Motor neuron (in vitro differentiated cells): ENCODE data around the gene AHR. TPM values are rescaled to one million over a fixed set of nuclear protein-coding genes. Genes with fewer than 3 reads are reported as not detected.

Experiments used
- ATAC-seq, 8 experiments: fragments of 200-7000 bp; cut with Tn5 transposase; replicated peaks in 6 of 8; 2 replicates each; pipeline ENCODE4 v1.8.0; 2021; ENCODE audit warnings: mild to moderate bottlenecking in 8 of 8, moderate library complexity in 8 of 8
- H3K27ac ChIP-seq, 2 donors: fragments of 250-450 bp; sonication (Bioruptor Pico); 2 replicates each; pipeline ENCODE4 v1.9.0; 2021; ENCODE audit warnings: antibody characterized with exemption in 2 of 2, mild to moderate bottlenecking in 2 of 2, moderate library complexity in 1 of 2
- H3K4me1 ChIP-seq, 2 donors: fragments of 250-450 bp; sonication (Bioruptor Pico); replicated peaks in 1 of 2; 2 replicates each; pipeline ENCODE4 v1.6.1; 2021; ENCODE audit warnings: antibody characterized with exemption in 2 of 2, mild to moderate bottlenecking in 2 of 2, moderate library complexity in 1 of 2
- H3K4me3 ChIP-seq, 5 donors: fragments of 250-450 bp; sonication (Bioruptor Pico); 2 replicates each; pipeline ENCODE4 v1.9.0; 2021; ENCODE audit warnings: antibody characterized with exemption in 5 of 5, mild to moderate bottlenecking in 5 of 5, moderate library complexity in 4 of 5
- WGBS, 10 experiments: fragments of 450-650 bp; shearing (Covaris generic); methylation state at CpG; one replicate each; pipeline ENCODE4 v1.0.0; 2022; 5-methylcytosine and 5-hydroxymethylcytosine counted together
- in situ Hi-C, 9 experiments: fragments of 400-800 bp; cut with MboI; loops; one replicate each; pipeline ENCODE4 v1.15.0; 2021; ENCODE audit warnings: low sequenced_read_pairs in 9 of 9, low pct_unique_long_range_greater_than_20kb in 2 of 9; ENCODE audit not compliant: unreplicated experiment in 9 of 9
- total RNA-seq, 8 experiments: library from RNA; unstranded; fragments of 300-600 nt; gene quantifications; 2 replicates each; pipeline versions ENCODE4 v1.2.3 to v1.2.4, GENCODE V29; 2022

Gene AHR
- 10 to 100 TPM in 4 of 8 experiments, 1 to 10 TPM in 4; 3.5 to 79.8 (median 17.5) TPM for total RNA-seq

GRCh38 chr7:17298102-17298839 lies at the start of gene AHR:
Gene AHR (plus strand): TSS chr7:17298652. CDS start chr7:17299265, 613 bp downstream.
- H3K27ac ChIP-seq: peak within 1 kb of the TSS in 1 of 2 donors; percentile 16
- in situ Hi-C loops: no loop called here
- WGBS, 10 experiments: 17 to 100% (median 50%) methylated on average over 1 to 11 of the region's 46 CpGs; no CpG with 5 or more reads in 3 of the 10 experiments
- H3K4me1 ChIP-seq: peaks cover 0 to 7% of the 10 kb centered on the region in 2 donors
- peak within 1 kb of the TSS; percentile 56 to 95 (median 78) for H3K4me3 ChIP-seq
- peak; percentile 57 to 90 (median 84) for ATAC-seq

- H3K27ac ChIP-seq: no peak overlapping the region
- no peak for ATAC-seq
- H3K4me1 ChIP-seq: no peaks in the 10 kb centered on the region
- in situ Hi-C loops: no loop called here
- WGBS, 10 experiments: 49 to 100% (median 89%) methylated on average over 1 to 3 of the region's 3 CpGs; no CpG with 5 or more reads in 1 of the 10 experiments
- no peak overlapping the region for H3K4me3 ChIP-seq
These were observed 44.6 kb upstream of the AHR start for GRCh38 chr7:17253885-17254284.

- in situ Hi-C loops: no loop called here
- Histone ChIP-seq H3K4me1 (no peaks in the 10 kb centered on the region), H3K27ac (no peak overlapping the region), H3K4me3 (no peak overlapping the region)
- 77 to 100% (median 90%) methylated on average over 1 of the region's 1 CpG; no CpG with 5 or more reads in 4 of the 10 experiments for WGBS, 10 experiments
- no peak for ATAC-seq
These were observed 42.5 kb upstream of the AHR start for GRCh38 chr7:17255926-17256325.

- Histone ChIP-seq H3K4me1 (no peaks in the 10 kb centered on the region), H3K4me3 (no peak overlapping the region), H3K27ac (no peak overlapping the region)
- 60 to 100% (median 89%) methylated on average over 1 to 2 of the region's 2 CpGs; no CpG with 5 or more reads in 1 of the 10 experiments for WGBS, 10 experiments
- ATAC-seq: no peak
- in situ Hi-C loops: no loop called here
These were observed 42.1 kb upstream of the AHR start for GRCh38 chr7:17256375-17256774.

GRCh38 chr7:17266565-17266964 lies 31.9 kb upstream of the AHR start:
- no peak overlapping the region for H3K27ac ChIP-seq
- ATAC-seq: no peak
- in situ Hi-C loops: no loop called here
- H3K4me1 ChIP-seq: no peaks in the 10 kb centered on the region
- H3K4me3 ChIP-seq: no peak overlapping the region

- no peaks in the 10 kb centered on the region for H3K4me1 ChIP-seq
- no peak overlapping the region for H3K27ac ChIP-seq
- WGBS, 10 experiments: 29 to 100% (median 56%) methylated on average over 1 to 3 of the region's 3 CpGs
- no peak for ATAC-seq
- H3K4me3 ChIP-seq: no peak overlapping the region
- in situ Hi-C loops: no loop called here
These were observed 28.9 kb upstream of the AHR start for GRCh38 chr7:17269341-17270221.

GRCh38 chr7:17274551-17275245 lies 23.8 kb upstream of the AHR start:
- in situ Hi-C loops: no loop called here
- WGBS, 10 experiments: 33 to 100% (median 69%) methylated on average over 1 to 5 of the region's 5 CpGs
- Histone ChIP-seq H3K4me1 (no peaks in the 10 kb centered on the region), H3K4me3 (no peak overlapping the region), H3K27ac (no peak overlapping the region)
- ATAC-seq: peak in 2 of 8 experiments; percentile 25 to 34

- in situ Hi-C loops: no loop called here
- Histone ChIP-seq H3K4me3 (no peak overlapping the region), H3K4me1 (no peaks in the 10 kb centered on the region), H3K27ac (no peak overlapping the region)
- 56 to 100% (median 92%) methylated on average over 1 to 4 of the region's 4 CpGs; no CpG with 5 or more reads in 1 of the 10 experiments for WGBS, 10 experiments
- peak in 5 of 8 experiments; percentile 42 to 95 (median 58) for ATAC-seq
These were observed 22.4 kb upstream of the AHR start for GRCh38 chr7:17275749-17276671.

- Histone ChIP-seq H3K4me3 (no peak overlapping the region), H3K4me1 (no peaks in the 10 kb centered on the region), H3K27ac (no peak overlapping the region)
- in situ Hi-C loops: no loop called here
- WGBS, 10 experiments: 12 to 100% (median 81%) methylated on average over 2 to 4 of the region's 4 CpGs
- peak in 3 of 8 experiments; percentile 78 to 96 (median 84) for ATAC-seq
These were observed 19.4 kb upstream of the AHR start for GRCh38 chr7:17279061-17279460.

GRCh38 chr7:17289074-17289645 lies 9.3 kb upstream of the AHR start:
- peak in 1 of 8 experiments; percentile 39 for ATAC-seq

GRCh38 chr7:17292843-17293242 lies 5.6 kb upstream of the AHR start:
- in situ Hi-C loops: no loop called here
- peak in 2 of 8 experiments; percentile 61 to 73 for ATAC-seq
- no peak overlapping the region for H3K4me3 ChIP-seq
- peaks cover 0 to 3% of the 10 kb centered on the region in 2 donors for H3K4me1 ChIP-seq
- 0 to 100% (median 78%) methylated on average over 2 to 4 of the region's 4 CpGs; no CpG with 5 or more reads in 1 of the 10 experiments for WGBS, 10 experiments
- no peak overlapping the region for H3K27ac ChIP-seq

More at GRCh38 chr7:17289074-17289645, 9.3 kb upstream of the AHR start:
- in situ Hi-C loops: no loop called here
- Histone ChIP-seq H3K27ac (no peak overlapping the region), H3K4me1 (no peaks in the 10 kb centered on the region), H3K4me3 (no peak overlapping the region)

GRCh38 chr7:17293481-17293880 lies 5.0 kb upstream of the AHR start:
- no peak for ATAC-seq
- H3K4me3 ChIP-seq: no peak overlapping the region
- WGBS, 10 experiments: 0 to 100% (median 90%) methylated on average over 1 to 2 of the region's 2 CpGs; no CpG with 5 or more reads in 1 of the 10 experiments
- H3K27ac ChIP-seq: no peak overlapping the region
- peaks cover 0 to 7% of the 10 kb centered on the region in 2 donors for H3K4me1 ChIP-seq
- in situ Hi-C loops: no loop called here
